IMR-90 (cell line): Measurements from ENCODE around the gene RAD51B.

Source experiments
- CEBPB ChIP-seq: IDR thresholded peaks from 2 replicates; pipeline ENCODE4 v1.6.1; 2012; ENCODE audit warnings: low read depth, low read length, improper control_type of control experiment
- FOS ChIP-seq: fragments of 150-350 bp; IDR thresholded peaks from 2 replicates; pipeline ENCODE4 v1.6.1; 2016; ENCODE audit warnings: low read depth, low read length
- MAFK ChIP-seq: IDR thresholded peaks from 2 replicates; pipeline ENCODE4 v1.6.1; 2012; ENCODE audit warnings: low read depth, low read length, improper control_type of control experiment
- MAZ ChIP-seq: IDR thresholded peaks from 2 replicates; pipeline ENCODE4 v1.6.1; 2012; ENCODE audit warnings: low read depth, mild to moderate bottlenecking, low read length, improper control_type of control experiment, moderate library complexity, borderline replicate concordance
- MXI1 ChIP-seq: IDR thresholded peaks from 2 replicates; pipeline ENCODE4 v1.6.1; 2012; ENCODE audit warnings: low read depth, mild to moderate bottlenecking, low read length, moderate library complexity, borderline replicate concordance
- NFE2L2 ChIP-seq: fragments of 150-350 bp; IDR thresholded peaks from 2 replicates; pipeline ENCODE4 v1.6.1; 2016; ENCODE audit warnings: low read depth, mild to moderate bottlenecking, low read length
- POLR2A ChIP-seq: IDR thresholded peaks from 2 replicates; pipeline ENCODE4 v1.6.1; 2012; ENCODE audit warnings: mild to moderate bottlenecking, low read depth, low read length
- RAD21 ChIP-seq: IDR thresholded peaks from 2 replicates; pipeline ENCODE4 v1.6.1; 2012; ENCODE audit warnings: low read length, improper control_type of control experiment
- RCOR1 ChIP-seq: IDR thresholded peaks from 2 replicates; pipeline ENCODE4 v1.6.1; 2012; ENCODE audit warnings: mild to moderate bottlenecking, low read length, improper control_type of control experiment; ENCODE audit not compliant: insufficient replicate concordance
- RFX5 ChIP-seq: IDR thresholded peaks from 2 replicates; pipeline ENCODE4 v1.8.0; 2012; ENCODE audit warnings: low read depth, mild to moderate bottlenecking, low read length, moderate library complexity
- SMC3 ChIP-seq: fragments of 150-350 bp; IDR thresholded peaks from 2 replicates; pipeline ENCODE4 v1.6.1; 2016; ENCODE audit warnings: low read depth, mild to moderate bottlenecking, antibody characterized with exemption, low read length, moderate library complexity
- TF ChIP-seq, protein P1 (sequence below): conservative IDR thresholded peaks from 2 replicates; pipeline ENCODE4 v1.5.1; 2012; ENCODE audit warnings: mild to moderate bottlenecking, low read depth, low read length, improper control_type of control experiment
- TF ChIP-seq, protein P2 (sequence below): fragments of 150-350 bp; IDR thresholded peaks from 2 replicates; pipeline ENCODE4 v1.6.1; 2016; ENCODE audit warnings: low read depth, mild to moderate bottlenecking, low read length, moderate library complexity, borderline replicate concordance
- TF ChIP-seq, protein P3 (sequence below): fragments of 150-350 bp; IDR thresholded peaks from 2 replicates; pipeline ENCODE4 v1.6.1; 2017; ENCODE audit warnings: mild to moderate bottlenecking, antibody characterized with exemption, low read length, low read depth

DNA sequence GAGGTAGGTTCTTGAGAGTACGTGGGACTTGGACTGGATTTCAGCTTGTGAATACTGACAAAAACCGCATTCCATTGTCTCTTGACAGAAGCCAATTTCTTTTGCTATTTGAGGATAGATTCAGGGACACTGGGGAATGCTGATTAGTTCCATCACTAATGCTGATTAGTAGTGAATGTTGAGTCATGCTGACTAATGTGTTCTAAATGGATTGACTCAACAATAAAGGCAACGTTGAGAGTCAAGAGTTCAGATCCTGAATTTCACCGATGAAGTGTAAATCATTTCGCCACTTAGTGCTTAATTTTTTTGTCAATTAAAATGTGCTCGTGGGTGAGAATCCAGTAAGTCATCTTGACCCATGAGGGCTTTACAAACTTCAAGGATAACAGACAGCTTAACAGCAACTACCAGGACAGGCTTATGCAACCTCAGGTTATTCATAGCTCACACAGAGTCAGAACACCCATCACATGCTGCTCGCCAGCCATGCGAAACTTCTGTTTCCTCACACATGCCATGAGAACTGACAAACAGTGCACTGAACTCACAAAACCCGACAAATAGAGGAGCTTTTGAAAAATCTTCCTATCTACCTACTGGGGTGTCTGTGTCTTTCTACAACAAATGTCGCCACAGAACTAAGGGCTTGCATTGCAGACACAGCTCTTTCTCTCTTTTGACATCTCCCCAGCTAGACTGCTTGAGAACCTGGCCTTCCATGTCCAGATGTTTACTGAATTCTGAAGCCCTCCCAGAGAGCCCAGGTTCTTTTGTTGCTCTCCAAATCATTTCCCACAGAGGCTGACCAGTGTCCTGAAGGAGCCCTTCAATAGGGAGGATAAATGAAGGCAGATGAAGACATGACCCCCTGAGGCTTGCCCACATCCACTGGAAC lies 656.9 kb downstream of the RAD51B start:
- TF ChIP-seq RAD21 (no peak), POLR2A (no peak), MAFK (peak; percentile 80), NFE2L2 (peak; percentile 73; the same call in 1 of the 2 replicates), RFX5 (no peak), RCOR1 (no peak), CEBPB (peak; percentile 79), FOS (peak; percentile 45), MXI1 (no peak), SMC3 (no peak), MAZ (no peak)
- TF ChIP-seq, protein P1, sequence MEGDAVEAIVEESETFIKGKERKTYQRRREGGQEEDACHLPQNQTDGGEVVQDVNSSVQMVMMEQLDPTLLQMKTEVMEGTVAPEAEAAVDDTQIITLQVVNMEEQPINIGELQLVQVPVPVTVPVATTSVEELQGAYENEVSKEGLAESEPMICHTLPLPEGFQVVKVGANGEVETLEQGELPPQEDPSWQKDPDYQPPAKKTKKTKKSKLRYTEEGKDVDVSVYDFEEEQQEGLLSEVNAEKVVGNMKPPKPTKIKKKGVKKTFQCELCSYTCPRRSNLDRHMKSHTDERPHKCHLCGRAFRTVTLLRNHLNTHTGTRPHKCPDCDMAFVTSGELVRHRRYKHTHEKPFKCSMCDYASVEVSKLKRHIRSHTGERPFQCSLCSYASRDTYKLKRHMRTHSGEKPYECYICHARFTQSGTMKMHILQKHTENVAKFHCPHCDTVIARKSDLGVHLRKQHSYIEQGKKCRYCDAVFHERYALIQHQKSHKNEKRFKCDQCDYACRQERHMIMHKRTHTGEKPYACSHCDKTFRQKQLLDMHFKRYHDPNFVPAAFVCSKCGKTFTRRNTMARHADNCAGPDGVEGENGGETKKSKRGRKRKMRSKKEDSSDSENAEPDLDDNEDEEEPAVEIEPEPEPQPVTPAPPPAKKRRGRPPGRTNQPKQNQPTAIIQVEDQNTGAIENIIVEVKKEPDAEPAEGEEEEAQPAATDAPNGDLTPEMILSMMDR: no peak
- TF ChIP-seq, protein P2, sequence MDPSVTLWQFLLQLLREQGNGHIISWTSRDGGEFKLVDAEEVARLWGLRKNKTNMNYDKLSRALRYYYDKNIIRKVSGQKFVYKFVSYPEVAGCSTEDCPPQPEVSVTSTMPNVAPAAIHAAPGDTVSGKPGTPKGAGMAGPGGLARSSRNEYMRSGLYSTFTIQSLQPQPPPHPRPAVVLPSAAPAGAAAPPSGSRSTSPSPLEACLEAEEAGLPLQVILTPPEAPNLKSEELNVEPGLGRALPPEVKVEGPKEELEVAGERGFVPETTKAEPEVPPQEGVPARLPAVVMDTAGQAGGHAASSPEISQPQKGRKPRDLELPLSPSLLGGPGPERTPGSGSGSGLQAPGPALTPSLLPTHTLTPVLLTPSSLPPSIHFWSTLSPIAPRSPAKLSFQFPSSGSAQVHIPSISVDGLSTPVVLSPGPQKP: no peak
- TF ChIP-seq, protein P3, sequence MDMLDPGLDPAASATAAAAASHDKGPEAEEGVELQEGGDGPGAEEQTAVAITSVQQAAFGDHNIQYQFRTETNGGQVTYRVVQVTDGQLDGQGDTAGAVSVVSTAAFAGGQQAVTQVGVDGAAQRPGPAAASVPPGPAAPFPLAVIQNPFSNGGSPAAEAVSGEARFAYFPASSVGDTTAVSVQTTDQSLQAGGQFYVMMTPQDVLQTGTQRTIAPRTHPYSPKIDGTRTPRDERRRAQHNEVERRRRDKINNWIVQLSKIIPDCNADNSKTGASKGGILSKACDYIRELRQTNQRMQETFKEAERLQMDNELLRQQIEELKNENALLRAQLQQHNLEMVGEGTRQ: peak; percentile 67; the same call in 1 of the 2 replicates
